NCI-H460 (cell line): Measurements from ENCODE around the gene MAP4K4. TPM values are rescaled to one million over a fixed set of nuclear protein-coding genes. Genes with fewer than 3 reads are reported as not detected.
"Not testable (repeated sequence)": the region's sequence is repeated elsewhere in the genome, so short reads cannot be mapped to it uniquely, and the experiment has no call there.

Source experiments
- DNase-seq: peaks from one replicate; pipeline ENCODE4 v3.0.0-alpha.2; 2016; ENCODE audit warnings: low read depth; ENCODE audit errors: extremely low read depth
- total RNA-seq: library from RNA; depleted of rRNA; stranded (reverse); fragments of >200 nt; shearing (Covaris generic); gene quantifications from 2 replicates; pipeline ENCODE4 v1.2.3, GENCODE V29; 2014

MAP4K4 gene
- total RNA-seq, 1 experiment from 2014 or later = 40.2 TPM

DNA sequence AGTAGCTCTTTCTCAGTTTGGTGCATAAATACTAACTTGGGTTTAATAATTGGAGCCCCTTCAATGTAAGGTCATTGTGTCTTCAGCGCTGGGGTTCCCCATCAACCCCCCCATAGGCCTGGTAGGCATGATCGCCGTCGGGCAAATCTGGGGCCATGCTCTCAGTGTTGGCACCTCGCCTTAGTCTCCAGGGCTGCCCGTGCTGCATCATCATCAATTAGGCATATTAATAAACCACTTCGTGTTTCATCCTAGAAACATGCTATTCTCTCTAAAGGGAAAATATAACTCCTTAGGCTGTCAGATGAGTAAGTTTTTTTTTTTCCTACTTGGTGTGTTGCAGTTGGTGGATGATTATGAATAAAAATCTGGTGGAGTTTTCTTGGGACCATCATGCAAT is 197.5 kb downstream of the MAP4K4 start:
- no peak for DNase-seq

DNA sequence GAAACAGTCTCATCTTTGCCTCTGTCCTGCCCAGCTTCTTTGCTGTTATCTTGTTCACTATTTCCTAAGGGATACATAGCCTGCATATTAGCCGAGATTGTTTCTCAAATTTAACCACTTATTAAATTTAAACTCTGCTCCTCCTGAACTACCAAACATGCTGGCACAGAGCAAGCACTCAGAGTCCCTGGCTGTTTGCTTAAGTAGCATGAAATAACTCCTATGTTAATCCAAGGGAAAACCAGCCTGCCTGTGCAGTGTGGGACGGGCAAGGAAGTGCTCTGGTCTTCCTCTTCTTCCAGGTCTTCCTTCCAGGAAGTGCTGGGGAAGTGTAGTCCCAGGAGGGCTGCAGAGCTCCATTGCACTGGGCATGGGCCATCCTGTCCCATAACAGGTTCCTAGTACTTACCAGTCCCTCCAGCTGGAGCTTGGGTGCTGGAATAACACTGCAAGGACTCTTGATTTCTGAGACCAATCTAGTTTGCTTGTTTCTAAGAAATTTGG is 198.4 kb downstream of the MAP4K4 start:
- no peak for DNase-seq

DNA sequence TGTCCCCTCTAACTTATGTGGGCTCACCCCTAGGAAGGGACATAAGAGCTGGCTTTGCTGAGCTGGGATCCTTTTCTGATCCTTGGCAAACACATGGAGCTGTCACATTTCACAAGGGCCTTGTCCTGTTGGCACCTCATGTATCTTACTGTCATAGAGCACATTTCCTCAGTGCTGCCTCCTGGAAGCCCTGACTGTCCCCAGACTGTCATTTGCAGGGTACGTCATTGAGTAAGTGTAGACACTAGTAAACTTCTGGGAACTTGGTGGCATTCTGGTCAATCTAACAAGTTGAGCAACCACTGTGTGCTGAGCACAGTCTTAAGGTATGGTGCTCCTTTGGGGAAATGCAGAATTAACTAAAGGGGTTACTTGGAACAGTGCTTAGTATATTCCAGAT is 199.8 kb downstream of the MAP4K4 start:
- no peak for DNase-seq

DNA sequence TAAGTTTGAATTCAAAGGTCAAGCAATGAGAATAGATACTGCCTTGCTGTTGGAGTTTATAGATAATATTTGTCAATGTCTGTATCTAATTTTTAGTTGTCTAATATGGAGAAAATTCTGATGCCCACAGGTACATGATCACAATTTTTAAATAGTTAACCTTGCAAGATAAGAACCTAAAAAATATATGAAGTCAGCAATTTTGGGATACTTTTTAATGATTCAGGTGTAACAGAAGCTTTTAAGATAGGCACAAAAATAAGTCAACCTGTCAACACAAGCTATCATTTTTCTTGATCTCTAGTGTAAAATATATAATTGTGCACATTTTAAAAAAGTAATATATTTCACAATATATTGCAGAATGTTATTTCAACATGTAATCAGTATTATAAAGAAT is 201.8 kb downstream of the MAP4K4 start:
- DNase-seq = no peak

DNA sequence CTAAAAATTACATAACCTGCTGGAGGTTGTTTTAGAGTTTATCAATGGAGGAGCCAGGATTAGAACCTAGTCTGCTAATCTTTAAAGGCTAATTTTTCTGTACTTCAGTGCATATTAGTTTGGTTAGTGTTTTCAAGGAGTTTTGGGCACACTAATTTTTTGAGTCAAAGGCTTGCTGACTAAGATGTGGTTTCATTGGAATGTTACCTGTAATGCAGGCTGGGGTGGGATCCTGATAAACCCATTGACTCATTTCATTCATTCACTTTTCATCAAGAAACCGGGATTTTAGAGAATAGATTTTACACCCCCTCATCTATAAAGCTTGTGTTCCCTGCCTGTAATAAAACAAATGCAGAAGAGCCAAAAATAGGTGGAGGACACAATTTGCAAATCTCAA is 202.4 kb downstream of the MAP4K4 start:
- no peak for DNase-seq

DNA sequence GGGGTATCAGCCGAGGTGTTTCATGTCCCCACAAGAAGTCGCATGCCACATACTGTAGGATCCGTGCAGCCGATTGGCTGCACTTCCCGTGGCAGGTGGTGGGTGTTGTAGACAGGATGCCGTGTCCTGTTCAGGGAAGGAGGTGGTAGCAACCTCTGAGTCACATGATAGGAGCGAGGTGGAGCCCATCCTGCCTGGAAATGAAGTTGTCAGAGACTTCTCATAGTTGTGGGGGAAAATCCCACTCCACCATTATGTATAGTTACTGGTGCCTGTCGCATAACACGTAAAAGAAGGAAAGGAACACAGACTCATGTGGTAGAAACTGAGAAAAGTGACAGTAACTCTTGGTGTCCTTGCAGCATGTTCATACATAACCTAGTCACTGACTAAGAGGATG is 202.9 kb downstream of the MAP4K4 start:
- DNase-seq = no peak

DNA sequence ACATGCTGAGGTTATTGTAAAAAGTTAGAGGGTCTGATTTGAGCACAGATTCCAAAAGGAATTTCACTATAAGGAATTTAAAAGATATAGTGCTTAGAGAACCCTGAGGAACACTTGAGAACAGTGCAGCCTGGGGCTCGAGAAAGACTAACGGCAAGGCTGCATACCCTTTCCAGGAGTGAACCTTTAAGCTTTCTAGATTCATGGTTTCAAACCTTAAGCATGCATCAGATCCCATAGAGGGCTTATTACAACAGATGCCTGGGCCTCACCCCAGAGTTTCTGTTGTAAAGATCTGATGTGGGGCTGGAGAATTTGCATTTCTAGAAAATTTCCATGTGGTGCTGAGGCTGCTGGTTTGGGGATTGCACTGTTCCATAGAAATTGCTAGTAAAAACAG is 203.7 kb downstream of the MAP4K4 start:
- DNase-seq = no peak

DNA sequence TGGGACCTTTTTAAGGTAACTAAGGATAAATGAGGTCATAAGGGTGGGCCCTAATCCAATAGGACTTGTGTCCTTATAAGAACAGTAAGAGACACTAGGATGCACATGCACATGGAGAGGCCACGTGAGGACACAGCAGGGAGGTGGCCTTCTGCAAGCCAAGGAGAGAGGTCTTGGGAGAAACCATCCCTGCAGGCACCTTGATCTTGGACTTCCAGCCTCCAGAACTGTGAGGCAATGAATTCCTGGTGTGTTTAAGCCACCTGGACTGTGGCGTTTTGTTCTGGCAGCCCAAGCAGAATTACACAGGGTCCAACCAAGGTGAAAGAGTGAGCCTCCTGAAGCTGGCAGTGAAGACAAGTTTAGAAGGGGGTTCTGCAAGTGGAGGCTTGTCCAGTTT is 204.7 kb downstream of the MAP4K4 start:
- DNase-seq = no peak

DNA sequence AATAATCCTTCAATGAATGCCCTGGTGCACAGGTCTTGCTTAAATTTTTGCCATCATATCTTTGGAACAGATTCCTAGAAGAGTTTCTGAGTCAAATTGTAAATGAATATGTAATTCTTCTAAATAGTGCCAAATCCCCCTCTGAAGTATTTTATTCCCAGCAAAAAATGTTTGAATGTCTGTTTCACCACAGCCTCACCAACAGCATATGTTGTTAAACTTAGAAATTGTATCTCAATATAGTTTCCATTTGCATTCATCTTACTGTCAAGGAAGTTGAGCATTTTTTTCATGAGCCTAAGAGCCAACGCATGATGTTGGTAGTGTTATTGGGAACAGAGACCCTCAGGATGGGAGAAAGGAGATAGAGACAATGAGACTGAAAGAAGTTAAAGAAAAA is 207.4 kb downstream of the MAP4K4 start:
- DNase-seq = no peak

DNA sequence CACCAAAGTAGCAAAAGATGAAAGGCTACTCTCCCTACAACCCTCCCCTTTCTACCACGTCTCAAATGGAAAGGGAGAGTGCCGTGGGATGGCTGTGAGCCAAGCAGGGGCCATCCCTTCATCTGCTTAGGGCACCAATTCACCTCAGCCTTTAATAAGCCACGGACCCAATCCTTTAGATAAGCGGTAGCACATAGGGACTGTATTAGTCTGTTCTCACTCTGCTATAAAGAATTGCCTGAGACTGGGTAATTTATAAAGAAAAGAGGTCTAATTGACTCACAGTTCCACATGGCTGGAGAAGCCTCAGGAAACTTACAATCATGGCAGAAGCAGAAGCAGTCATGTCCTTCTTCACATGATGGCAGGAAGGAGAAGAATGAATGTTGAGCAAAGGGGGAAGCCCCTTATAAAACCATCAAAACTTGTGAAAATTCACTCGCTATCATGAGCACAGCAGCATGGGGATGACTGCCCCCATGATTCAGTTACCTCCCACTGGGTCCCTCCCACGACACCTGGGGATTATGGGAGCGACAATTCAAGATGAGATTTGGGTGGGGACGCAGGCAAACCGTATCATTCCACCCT is 208.3 kb downstream of the MAP4K4 start:
- DNase-seq = no peak

DNA sequence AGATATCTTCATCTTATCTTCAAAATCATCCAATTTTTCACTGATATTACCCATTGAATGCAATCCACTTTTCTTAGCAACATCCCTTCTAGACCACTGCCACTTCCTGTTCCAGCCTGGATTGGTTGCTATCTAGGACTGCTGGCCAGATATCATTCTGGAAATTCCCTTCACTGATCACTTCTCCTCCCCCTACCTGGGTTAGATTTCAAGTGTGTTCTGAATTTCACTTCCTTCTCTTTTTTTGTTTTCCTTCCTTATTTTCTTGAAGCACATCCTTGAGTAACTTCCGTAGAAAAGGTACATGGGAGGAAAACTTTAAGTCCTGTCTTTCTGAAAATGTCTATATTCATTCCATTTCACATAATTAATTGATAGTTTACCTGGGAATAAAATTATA is 212.3 kb downstream of the MAP4K4 start:
- no peak for DNase-seq

DNA sequence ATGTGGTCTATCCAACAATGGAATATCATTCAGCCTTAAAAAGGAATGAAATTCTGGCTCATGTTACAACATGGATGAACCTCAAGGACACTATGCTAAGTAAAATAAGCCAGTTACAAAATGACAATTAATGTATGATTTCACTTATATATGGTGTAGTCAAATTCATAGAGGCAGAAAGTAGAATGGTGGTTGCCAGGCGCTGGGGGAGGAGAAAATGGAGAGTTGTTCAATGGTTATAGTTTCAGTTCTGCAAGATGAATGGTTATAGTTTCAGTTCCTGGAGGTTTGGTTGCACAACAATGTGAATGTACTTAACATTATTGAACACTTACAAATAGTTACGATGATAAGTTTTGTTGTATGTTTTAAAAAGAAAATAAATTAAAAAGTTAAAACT is 215.0 kb downstream of the MAP4K4 start:
- no peak for DNase-seq

DNA sequence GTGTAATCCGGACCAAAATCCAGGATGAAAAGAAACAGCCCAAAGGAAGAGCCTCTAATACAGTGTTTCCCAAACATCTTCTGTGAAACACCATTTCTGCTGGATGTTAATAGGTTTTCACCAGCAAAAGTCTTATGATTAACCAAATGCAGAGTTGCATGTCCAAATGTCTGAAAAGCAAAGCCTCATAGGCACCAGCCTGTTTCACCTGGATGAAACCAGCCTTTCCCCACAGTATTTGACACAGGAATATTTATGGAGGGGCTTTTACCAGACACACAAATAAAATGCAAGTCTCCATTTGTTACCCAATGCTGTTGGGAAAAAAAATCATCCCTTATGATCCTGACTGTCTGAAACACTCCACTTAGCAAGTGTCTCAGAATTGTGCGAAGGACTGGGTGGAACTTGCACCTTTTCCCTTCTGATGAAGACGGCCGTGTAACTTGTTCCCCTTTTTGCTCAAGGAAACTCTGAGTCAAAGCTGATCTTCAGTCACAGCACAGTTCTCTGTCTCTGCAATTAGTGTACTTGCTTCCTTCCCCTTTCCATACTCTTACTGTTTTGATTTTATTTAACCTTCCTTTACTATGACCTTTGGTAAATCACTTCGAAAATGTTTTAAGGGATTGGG is 223.9 kb downstream of the MAP4K4 start:
- DNase-seq = no peak

DNA sequence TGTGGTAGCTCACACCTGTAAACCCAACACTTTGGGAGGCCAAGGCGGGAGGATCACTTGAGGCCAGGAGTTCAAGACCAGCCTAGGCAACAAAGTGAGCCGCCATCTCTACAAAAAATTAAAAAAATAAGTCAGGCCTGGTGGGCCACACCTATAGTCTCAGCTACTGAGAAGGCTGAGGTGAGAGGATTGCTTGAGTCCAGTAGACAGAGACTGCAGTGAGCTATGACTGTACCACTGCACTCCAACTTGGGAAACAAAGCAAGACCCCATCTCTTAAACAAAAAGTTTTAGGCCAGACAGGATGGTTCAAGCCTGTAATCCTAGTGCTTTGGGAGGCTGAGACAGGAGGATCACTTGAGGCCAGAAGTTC is 224.4 kb downstream of the MAP4K4 start:
- no peak for DNase-seq

DNA sequence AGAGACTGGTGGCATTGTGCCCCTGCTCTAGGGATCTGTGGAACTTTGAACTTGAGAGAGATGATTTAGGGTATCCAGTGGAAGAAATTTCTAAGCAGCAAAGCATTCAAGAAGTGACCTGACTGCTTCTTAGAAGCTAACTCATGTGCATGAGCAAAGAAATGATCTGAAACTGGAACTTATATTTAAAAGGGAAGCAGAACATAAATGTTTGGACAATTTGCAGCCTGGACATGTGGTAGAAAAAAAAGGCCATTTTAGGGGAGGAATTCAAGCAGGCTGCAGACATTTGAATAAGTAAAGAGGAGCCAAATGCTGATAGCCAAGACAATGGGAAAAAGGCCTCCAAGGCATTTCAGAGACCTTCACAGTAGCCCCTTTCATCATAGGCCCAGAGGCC is 226.8 kb downstream of the MAP4K4 start:
- not testable (repeated sequence) for DNase-seq

DNA sequence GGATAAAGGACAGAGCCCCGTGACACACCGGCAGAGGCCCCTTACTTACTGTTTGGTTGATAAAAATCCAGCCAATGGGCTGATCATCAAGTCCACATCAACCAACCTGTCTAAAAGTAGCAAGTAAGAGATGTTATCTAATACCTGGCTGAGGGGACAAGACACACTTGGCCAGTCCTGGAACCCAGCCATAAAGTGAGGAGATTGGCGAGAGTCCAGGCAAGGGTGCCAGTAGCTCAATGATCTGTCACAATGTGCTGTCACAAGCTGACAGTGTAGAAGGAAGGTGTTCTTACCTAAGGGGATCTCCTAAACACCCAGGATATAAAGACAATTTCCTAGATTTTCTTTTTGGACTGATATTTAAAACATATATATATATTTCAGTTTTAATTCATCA is 232.5 kb downstream of the MAP4K4 start:
- DNase-seq = no peak

DNA sequence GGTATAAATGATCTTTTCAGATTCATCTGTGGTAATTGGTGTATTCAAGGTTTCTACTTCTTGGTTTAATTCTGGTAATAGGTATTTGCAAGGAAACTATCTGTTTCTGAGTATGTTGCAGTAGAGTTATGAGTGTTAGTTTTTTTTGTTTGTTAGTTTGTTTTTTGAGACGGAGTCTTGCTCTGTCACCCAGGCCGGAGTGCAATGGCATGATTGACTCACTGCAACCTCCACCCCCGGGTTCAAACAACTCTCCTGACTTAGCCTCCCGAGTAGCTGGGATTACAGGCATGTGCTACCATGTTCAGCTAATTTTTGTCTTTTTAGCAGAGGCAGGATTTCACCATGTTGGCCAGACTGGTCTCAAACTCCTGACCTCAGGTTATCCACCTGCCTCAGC is 233.3 kb downstream of the MAP4K4 start:
- no peak for DNase-seq

DNA sequence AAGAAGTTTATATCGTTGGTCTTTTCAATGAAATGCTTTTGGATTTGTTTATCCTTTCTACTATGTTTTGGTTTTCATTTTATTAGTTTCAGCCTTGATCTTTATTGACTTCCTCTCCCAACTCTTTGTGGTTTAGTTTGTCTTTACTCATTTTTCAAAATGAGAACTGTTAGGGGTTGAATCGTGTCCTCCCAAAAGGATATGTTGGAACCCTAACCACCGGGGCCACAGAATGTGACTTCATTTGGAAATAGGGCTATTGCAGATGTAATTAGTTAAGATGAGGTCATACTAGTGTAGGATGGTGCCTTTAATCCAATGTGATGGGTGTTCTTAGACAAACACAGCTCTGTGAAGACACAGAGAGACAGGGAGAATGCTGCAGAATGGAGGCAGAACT is 233.9 kb downstream of the MAP4K4 start:
- DNase-seq = no peak

DNA sequence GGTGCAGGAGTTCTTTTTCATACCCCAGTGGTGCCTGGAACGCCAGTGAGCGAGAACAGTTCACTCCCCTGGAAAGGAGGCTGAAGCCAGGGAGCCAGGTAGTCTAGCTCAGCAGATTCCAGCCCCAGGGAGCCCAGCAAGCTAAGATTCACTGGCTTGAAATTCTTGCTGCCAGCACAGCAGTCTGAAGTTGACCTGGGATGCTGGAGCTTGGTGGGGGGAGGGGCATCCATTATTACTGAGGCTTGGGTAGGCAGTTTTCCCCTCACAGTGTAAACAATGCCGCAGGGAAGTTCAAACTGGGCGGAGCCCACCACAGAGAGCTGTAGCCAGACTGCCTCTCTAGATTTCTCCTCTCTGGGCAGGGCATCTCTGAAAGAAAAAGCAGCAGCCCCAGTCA is 238.3 kb downstream of the MAP4K4 start:
- not testable (repeated sequence) for DNase-seq

DNA sequence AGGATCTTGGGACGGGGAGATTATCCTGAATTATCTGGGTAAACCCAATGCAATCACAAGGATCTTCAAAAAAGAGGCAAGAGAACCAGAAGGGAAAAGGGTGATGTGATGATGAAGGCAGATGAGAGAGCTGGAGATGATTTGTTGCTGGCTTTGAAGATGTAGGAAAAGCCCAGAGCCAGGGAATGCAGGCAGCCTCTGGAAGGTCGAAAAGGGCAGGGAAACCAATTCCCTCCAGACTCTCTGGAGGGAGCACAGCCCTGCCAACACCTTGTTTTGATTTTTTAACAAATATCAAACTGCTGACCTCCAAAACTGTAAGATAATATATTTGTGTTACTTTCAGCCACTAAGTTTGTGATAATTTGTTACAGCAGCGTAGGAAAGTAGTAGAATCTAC is 245.3 kb downstream of the MAP4K4 start:
- DNase-seq = no peak
